GM19240 (cell line): ENCODE results near the gene MEIOSIN.
"Not testable (repeated sequence)": the region's sequence is repeated elsewhere in the genome, so short reads cannot be mapped to it uniquely, and the experiment has no call there.

Source experiments
- DNase-seq: peaks from one replicate; pipeline ENCODE4 v3.0.0; 2011; ENCODE audit warnings: low spot score; ENCODE audit not compliant: insufficient read length

MEIOSIN gene

GRCh38 chr19:45717983-45718650, 15.1 kb upstream of the MEIOSIN start:
- DNase-seq, result no peak

GRCh38 chr19:45720065-45720464, 13.2 kb upstream of the MEIOSIN start:
- not testable (repeated sequence) for DNase-seq

- not testable (repeated sequence) for DNase-seq
Measured at GRCh38 chr19:45728683-45729082, 4.6 kb upstream of the MEIOSIN start.

- DNase-seq, result no peak
Measured at GRCh38 chr19:45729800-45730290, 3.4 kb upstream of the MEIOSIN start.

GRCh38 chr19:45730368-45731288, 2.6 kb upstream of the MEIOSIN start, which contains the start of gene FBXO46:
Gene FBXO46, minus strand, starts transcription at chr19:45730896. Its CDS starts 17,401 bp downstream, at chr19:45713495.
- peak; percentile 95 for DNase-seq

GRCh38 chr19:45739498-45740439, 6.5 kb downstream of the MEIOSIN start:
- DNase-seq, result no peak

- DNase-seq, result no peak
Measured at GRCh38 chr19:45742969-45743368, 9.7 kb downstream of the MEIOSIN start.

GRCh38 chr19:45745606-45746005, 12.4 kb downstream of the MEIOSIN start:
- DNase-seq, result no peak

- no peak for DNase-seq
Measured at GRCh38 chr19:45746866-45747265, 13.6 kb downstream of the MEIOSIN start.

GRCh38 chr19:45747513-45747912, 14.3 kb downstream of the MEIOSIN start:
- DNase-seq, result no peak

GRCh38 chr19:45751483-45751882, 18.2 kb downstream of the MEIOSIN start:
- DNase-seq, result not testable (repeated sequence)

- no peak for DNase-seq
Measured at GRCh38 chr19:45752639-45753038, 19.4 kb downstream of the MEIOSIN start.

- DNase-seq, result no peak
Measured at GRCh38 chr19:45753548-45753947, 20.3 kb downstream of the MEIOSIN start.

GRCh38 chr19:45754323-45754722, 21.1 kb downstream of the MEIOSIN start:
- no peak for DNase-seq

GRCh38 chr19:45757695-45758094, 24.5 kb downstream of the MEIOSIN start:
- no peak for DNase-seq

GRCh38 chr19:45758921-45759320, 25.7 kb downstream of the MEIOSIN start:
- DNase-seq, result no peak

- no peak for DNase-seq
Measured at GRCh38 chr19:45761714-45762113, 28.5 kb downstream of the MEIOSIN start.

GRCh38 chr19:45762870-45763631, 29.8 kb downstream of the MEIOSIN start:
- no peak for DNase-seq

GRCh38 chr19:45763691-45764294, 30.6 kb downstream of the MEIOSIN start:
- no peak for DNase-seq

- no peak for DNase-seq
Measured at GRCh38 chr19:45764475-45764874, 31.2 kb downstream of the MEIOSIN start.
